Right atrium auricular region (tissue), 2 donors: Measurements from ENCODE around the gene NTNG1. TPM values are rescaled to one million over a fixed set of nuclear protein-coding genes. Genes with fewer than 3 reads are reported as not detected.

Experiments used
- DNase-seq: peaks from one replicate; pipeline ENCODE4 v3.0.0-alpha.2; 2019; ENCODE audit warnings: low spot score
- H3K27ac ChIP-seq, 2 donors: fragments of 200-600 bp; sonication (generic); 1 replicate in 1 of 2; 2 replicates in 1 of 2; pipeline ENCODE4 v1.5.1; 2016 to 2019
- H3K27me3 ChIP-seq, 2 donors: fragments of 200-600 bp; sonication (generic); one replicate each; pipeline versions ENCODE4 v1.5.1 to v1.6.0; 2017 to 2019
- H3K36me3 ChIP-seq: fragments of 200-600 bp; sonication (generic); one replicate; pipeline ENCODE4 v1.5.1; 2016
- H3K4me1 ChIP-seq, 2 donors: fragments of 200-600 bp; sonication (generic); one replicate each; pipeline versions ENCODE4 v1.5.1 to v1.6.0; 2017 to 2019
- H3K4me3 ChIP-seq, 2 donors: fragments of 200-600 bp; sonication (generic); 1 replicate in 1 of 2; 2 replicates in 1 of 2; pipeline ENCODE4 v1.5.1; 2017 to 2019; ENCODE audit warnings: mild to moderate bottlenecking in 1 of 2, moderate library complexity in 1 of 2
- H3K9me3 ChIP-seq, 2 donors: fragments of 200-600 bp; sonication (generic); one replicate each; pipeline ENCODE4 v1.5.1; 2019
- total RNA-seq, 2 donors: library from RNA; depleted of rRNA; stranded (reverse); fragments of >200 nt; gene quantifications; one replicate each; pipeline ENCODE4 v1.1.0, GENCODE V29; 2016
- TF ChIP-seq, protein P1 (sequence below), 2 donors: fragments of 200-600 bp; sonication (generic); IDR thresholded peaks; one replicate each; pipeline ENCODE4 v1.5.1; 2019; ENCODE audit warnings: antibody characterized with exemption in 2 of 2

Gene NTNG1
- total RNA-seq, 2 donors from 2014 or later: 1.8 to 2.6 TPM

DNA sequence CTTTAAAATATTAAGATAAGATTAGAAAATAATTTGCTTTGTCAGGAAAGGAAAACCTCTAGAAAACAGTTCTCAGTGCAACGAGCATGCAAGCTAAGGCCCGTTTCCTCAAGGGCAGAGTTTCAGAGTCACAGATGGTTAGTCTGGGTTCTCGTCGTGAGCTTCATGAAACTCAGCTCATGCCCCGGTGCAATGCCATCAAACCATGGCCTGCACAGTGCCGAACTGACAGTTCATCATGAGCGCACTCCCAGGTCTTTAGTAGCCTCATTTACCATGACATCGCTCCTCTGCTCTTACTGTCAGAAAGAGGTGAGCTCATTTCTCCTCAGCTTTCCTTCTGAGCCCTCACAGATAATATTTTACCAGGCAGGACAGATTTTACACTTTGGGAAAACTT lies 319.2 kb downstream of the NTNG1 start:
- Histone ChIP-seq H3K36me3 (no peaks in the 10 kb centered on the region), H3K4me3 (no peak overlapping the region), H3K4me1 (no peaks in the 10 kb centered on the region), H3K27me3 (no peaks in the 10 kb centered on the region), H3K9me3 (no peaks in the 10 kb centered on the region), H3K27ac (no peak overlapping the region)
- TF ChIP-seq, protein P1, sequence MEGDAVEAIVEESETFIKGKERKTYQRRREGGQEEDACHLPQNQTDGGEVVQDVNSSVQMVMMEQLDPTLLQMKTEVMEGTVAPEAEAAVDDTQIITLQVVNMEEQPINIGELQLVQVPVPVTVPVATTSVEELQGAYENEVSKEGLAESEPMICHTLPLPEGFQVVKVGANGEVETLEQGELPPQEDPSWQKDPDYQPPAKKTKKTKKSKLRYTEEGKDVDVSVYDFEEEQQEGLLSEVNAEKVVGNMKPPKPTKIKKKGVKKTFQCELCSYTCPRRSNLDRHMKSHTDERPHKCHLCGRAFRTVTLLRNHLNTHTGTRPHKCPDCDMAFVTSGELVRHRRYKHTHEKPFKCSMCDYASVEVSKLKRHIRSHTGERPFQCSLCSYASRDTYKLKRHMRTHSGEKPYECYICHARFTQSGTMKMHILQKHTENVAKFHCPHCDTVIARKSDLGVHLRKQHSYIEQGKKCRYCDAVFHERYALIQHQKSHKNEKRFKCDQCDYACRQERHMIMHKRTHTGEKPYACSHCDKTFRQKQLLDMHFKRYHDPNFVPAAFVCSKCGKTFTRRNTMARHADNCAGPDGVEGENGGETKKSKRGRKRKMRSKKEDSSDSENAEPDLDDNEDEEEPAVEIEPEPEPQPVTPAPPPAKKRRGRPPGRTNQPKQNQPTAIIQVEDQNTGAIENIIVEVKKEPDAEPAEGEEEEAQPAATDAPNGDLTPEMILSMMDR (IDR thresholded peaks at IDR 0.05): no peak
- no peak for DNase-seq

GRCh38 chr1:107464827-107465226 lies 324.0 kb downstream of the NTNG1 start:
- TF ChIP-seq, protein P1 (IDR thresholded peaks at IDR 0.05): no peak
- Histone ChIP-seq H3K9me3 (no peaks in the 10 kb centered on the region), H3K4me3 (no peak overlapping the region), H3K36me3 (no peaks in the 10 kb centered on the region), H3K27ac (no peak overlapping the region), H3K27me3 (no peaks in the 10 kb centered on the region), H3K4me1 (no peaks in the 10 kb centered on the region)
- no peak for DNase-seq

- Histone ChIP-seq H3K36me3 (no peaks in the 10 kb centered on the region), H3K4me1 (no peaks in the 10 kb centered on the region), H3K27me3 (no peaks in the 10 kb centered on the region), H3K4me3 (no peak overlapping the region), H3K9me3 (no peaks in the 10 kb centered on the region), H3K27ac (no peak overlapping the region)
- TF ChIP-seq, protein P1 (IDR thresholded peaks at IDR 0.05): no peak
- DNase-seq: no peak
Measured at GRCh38 chr1:107467286-107467685, 326.4 kb downstream of the NTNG1 start.

DNA sequence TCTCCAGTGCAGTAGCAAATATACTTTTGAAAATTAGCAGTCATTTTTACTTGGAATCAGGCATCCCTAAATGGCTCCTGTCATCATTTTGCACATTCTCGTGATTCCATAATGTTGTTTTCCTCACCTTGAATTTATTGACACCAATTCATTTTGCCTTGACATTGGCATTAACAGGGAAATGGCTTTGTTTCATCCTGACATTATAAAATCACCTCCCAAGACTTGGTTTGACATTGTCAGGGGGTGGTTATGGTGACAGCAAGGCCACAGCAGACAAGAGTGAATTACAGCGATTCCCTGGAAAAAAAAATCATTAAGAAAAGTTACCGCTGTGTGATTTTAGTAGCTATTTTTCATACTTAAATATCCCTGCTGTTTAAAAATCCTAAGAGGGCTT lies 327.0 kb downstream of the NTNG1 start:
- no peak for DNase-seq

DNA sequence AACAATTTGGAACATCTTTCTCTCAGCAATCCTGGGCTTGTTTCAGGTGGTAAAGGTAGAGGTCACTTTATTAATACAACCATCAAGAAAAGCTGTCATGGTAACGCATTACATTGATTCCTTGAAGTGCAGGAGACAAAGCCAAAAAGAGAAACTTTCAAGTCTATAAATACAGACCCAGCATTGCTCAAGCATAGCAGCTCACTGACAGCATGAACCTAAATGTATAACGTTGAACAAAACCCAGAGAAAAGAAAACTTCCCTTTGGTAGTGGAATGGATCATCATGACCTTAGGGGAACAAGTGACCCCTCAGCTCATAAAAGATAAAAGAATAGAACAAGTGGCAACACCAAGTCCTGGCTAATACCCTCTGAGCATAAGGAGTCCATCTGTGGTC lies 332.2 kb downstream of the NTNG1 start:
- H3K4me3 ChIP-seq: no peak overlapping the region
- no peaks in the 10 kb centered on the region for H3K27me3 ChIP-seq
- no peaks in the 10 kb centered on the region for H3K4me1 ChIP-seq
- H3K36me3 ChIP-seq: no peaks in the 10 kb centered on the region
- TF ChIP-seq, protein P1 (IDR thresholded peaks at IDR 0.05): no peak
- DNase-seq: no peak
- H3K27ac ChIP-seq: no peak overlapping the region
- H3K9me3 ChIP-seq: no peaks in the 10 kb centered on the region

More for the DNA sequence above, 327.0 kb downstream of the NTNG1 start:
- no peaks in the 10 kb centered on the region for H3K27me3 ChIP-seq
- H3K4me3 ChIP-seq: no peak overlapping the region
- no peak overlapping the region for H3K27ac ChIP-seq
- H3K36me3 ChIP-seq: no peaks in the 10 kb centered on the region
- no peaks in the 10 kb centered on the region for H3K4me1 ChIP-seq
- no peaks in the 10 kb centered on the region for H3K9me3 ChIP-seq
- TF ChIP-seq, protein P1 (IDR thresholded peaks at IDR 0.05): no peak

- Histone ChIP-seq H3K9me3 (no peaks in the 10 kb centered on the region), H3K4me3 (no peak overlapping the region), H3K36me3 (no peaks in the 10 kb centered on the region), H3K27me3 (no peaks in the 10 kb centered on the region), H3K4me1 (no peaks in the 10 kb centered on the region), H3K27ac (no peak overlapping the region)
- TF ChIP-seq, protein P1 (IDR thresholded peaks at IDR 0.05): no peak
- no peak for DNase-seq
Measured at GRCh38 chr1:107474877-107475612, 334.2 kb downstream of the NTNG1 start.
